ENCODE results near the gene MPV17.

The MPV17 gene

DNA sequence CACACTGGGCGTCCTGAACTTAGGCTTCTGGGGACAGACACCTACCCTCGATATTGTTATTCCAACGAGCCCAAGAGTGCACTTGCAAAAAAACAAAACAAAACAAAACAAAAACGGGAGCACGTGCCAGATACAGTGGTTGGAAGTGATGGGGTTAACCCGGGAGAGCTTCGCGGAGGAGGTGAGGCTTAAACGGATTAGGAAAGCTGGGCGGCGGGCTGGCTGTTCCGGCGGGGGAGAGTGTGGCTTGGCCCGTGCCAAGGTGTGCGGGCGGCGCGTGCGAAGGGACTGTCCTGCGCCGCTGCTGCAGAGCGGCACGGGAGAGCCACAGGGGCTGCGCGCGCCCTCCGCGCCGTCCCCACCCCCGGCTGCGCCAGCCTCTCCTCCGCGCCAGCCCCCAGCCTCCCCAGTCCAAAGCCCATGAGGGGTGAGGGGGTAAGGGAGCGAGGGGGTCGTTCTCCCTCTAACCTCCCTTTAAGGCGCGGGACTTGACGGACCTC, 58.6 kb downstream of the MPV17 start:
- no peak for FAIRE-seq

- FAIRE-seq = no peak
Observed at GRCh38 chr2:27263287-27264252, 59.3 kb downstream of the MPV17 start.

DNA sequence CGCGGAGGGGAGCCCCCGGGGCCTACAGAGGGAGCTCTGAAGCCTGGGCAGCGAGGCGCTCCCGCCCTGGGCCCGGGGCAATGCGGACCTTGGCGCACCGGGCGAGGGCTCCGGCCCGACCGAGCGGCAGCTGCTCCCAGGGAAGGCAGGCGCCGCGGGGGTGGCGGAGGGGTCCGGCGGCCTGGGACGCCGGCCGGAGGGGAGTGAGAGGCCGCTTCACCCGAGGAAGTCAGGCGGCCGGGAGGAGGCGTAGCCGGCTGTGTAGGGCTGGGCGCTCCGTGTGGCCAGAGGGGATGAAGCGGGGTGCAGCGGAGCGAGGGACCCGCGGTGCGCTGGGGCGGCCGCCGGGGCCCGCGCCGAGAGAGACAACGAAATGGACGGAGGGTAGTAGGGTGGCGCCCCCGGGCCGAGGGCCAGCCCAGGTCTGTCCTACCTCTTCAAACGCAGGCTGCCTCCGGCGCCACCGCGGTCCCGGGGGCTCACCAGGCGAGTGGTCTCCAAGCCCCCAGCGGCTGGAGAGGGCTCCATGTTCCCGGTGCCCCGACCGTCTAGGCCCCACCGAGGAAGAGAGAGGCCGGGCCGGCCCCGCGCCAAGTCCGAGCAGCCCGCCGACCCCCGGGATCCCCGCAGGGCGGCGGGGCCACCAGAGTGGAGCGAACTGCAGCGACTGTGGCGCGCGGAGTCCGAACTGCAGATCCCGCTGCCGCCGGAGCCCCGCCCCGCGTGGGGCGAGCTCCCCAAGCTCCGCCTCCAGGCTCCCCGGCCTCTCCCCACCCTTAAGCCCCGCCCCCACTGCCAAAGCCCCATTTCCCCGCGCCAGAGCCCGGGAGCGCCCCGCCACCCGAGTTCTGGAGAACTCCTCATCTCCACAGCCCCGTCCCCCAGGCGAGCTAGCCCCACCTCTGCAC, 60.3 kb downstream of the MPV17 start, which contains the start of gene SLC30A3:
Gene SLC30A3 (minus strand): TSS at position 669 of the 908 bp plus-strand sequence. CDS start 141 bp downstream, at position 528.
- FAIRE-seq = no peak

DNA sequence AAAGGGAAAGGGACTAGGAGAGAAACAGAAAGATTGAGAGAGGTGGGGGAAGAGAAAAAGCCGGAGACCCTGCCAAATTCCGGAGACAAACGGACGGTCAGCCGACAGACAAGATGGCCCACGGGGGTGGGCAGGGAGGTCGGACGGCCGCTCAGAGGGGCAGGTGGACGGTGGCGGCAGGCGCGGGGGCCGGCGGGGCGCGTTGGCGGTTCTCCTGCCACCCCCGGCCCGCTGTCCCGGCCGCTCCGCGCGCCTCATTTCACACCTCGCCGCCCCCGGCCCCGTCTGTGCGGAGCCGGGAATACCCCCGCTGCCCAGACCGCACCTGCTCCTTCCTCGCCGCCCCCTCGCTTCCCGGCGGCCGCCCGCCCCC, 61.0 kb downstream of the MPV17 start:
- FAIRE-seq = no peak

DNA sequence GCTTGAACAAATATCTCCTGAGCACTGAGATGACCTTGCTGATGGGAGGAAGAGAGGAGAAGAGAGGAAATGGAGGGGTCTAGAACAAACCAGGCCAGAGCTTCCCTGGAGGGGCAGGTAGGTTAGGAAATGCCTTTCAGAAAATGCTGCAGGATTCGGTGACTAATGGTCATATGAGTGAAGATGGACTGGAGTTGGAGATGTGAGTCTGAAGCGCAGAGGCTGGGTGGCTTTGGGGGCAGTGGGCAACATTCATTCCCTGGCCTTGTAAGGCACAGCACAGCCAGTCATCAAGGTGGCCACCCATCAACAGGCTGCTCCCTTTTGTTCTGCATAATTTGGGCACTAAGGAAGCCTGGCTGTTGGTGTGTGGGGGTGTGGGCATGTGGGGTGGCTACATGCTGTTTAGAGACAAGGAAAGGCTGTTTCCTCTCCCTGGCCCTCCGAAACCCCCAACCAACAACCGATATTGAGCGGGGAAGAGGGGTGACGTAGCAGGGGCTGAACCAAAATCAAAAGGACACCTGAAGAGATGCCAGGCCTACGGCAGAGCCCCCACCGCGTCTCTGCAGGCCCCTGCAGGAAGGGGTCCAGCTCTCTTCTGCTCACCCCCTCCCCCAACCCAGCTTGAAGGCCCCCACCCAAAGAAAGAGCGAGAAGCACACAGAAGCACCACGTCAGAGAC, 61.5 kb downstream of the MPV17 start:
- no peak for FAIRE-seq

Measured in endometrium (tissue), 2 donors.